Lower lobe of right lung (tissue), 2 donors: ENCODE results near the gene OPN1SW. TPM values are rescaled to one million over a fixed set of nuclear protein-coding genes. Genes with fewer than 3 reads are reported as not detected.

Experiments
- ATAC-seq, 2 donors: fragments of 200-7000 bp; cut with Tn5 transposase; one replicate each; pipeline ENCODE4 v1.9.1; 2020 to 2022; ENCODE audit warnings: mild to moderate bottlenecking in 2 of 2, moderate library complexity in 2 of 2
- DNase-seq: peaks from one replicate; pipeline ENCODE4 v3.0.0-alpha.2; 2020
- H3K27ac ChIP-seq: fragments of 200-600 bp; one replicate; pipeline ENCODE4 v1.8.0; 2022
- H3K27me3 ChIP-seq: fragments of 200-600 bp; one replicate; pipeline ENCODE4 v1.8.0; 2022; ENCODE audit warnings: low read depth
- H3K36me3 ChIP-seq: fragments of 200-600 bp; one replicate; pipeline ENCODE4 v1.8.0; 2022; ENCODE audit warnings: mild to moderate bottlenecking
- H3K4me1 ChIP-seq: fragments of 200-600 bp; one replicate; pipeline ENCODE4 v1.8.0; 2022
- H3K4me3 ChIP-seq: fragments of 200-600 bp; one replicate; pipeline ENCODE4 v1.8.0; 2022; ENCODE audit warnings: mild to moderate bottlenecking
- H3K9me3 ChIP-seq: fragments of 200-600 bp; one replicate; pipeline ENCODE4 v1.8.0; 2022
- intact Hi-C: fragments of 100-400 bp; cut with DNase I; formaldehyde crosslinking; loops from one replicate; pipeline ENCODE4 v1.11.0; 2022
- total RNA-seq: library from RNA; stranded (reverse); fragmentation: NEBNext Ultra II Directional; extraction: Animal tissue kit (Norgen Biotek cat#: 25700); gene quantifications from one replicate; pipeline ENCODE4 v1.2.1, GENCODE V29; 2021
- TF ChIP-seq, protein P1 (sequence below): fragments of 200-600 bp; IDR thresholded peaks from one replicate; pipeline ENCODE4 v1.8.0; 2022; ENCODE audit warnings: antibody characterized with exemption, mild to moderate bottlenecking
- donor health status: DM: no; HTN: yes; CAD: no; lungs with severe emphysema.

The OPN1SW gene
- total RNA-seq, 1 donor from 2014 or later = not detected

DNA sequence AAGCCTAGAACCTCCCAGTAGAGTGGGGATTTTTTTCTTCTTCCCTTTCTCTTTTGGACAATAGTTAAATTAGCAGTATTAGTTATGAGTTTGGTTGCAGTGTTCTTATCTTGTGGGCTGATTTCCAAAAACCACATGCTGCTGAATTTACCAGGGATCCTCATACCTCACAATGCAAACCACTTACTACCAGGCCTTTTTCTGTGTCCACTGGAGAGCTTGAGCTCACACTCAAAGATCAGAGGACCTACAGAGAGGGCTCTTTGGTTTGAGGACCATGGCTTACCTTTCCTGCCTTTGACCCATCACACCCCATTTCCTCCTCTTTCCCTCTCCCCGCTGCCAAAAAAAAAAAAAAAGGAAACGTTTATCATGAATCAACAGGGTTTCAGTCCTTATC, 5.4 kb downstream of the OPN1SW start:
- intact Hi-C loops = no loop called here
- TF ChIP-seq, protein P1, sequence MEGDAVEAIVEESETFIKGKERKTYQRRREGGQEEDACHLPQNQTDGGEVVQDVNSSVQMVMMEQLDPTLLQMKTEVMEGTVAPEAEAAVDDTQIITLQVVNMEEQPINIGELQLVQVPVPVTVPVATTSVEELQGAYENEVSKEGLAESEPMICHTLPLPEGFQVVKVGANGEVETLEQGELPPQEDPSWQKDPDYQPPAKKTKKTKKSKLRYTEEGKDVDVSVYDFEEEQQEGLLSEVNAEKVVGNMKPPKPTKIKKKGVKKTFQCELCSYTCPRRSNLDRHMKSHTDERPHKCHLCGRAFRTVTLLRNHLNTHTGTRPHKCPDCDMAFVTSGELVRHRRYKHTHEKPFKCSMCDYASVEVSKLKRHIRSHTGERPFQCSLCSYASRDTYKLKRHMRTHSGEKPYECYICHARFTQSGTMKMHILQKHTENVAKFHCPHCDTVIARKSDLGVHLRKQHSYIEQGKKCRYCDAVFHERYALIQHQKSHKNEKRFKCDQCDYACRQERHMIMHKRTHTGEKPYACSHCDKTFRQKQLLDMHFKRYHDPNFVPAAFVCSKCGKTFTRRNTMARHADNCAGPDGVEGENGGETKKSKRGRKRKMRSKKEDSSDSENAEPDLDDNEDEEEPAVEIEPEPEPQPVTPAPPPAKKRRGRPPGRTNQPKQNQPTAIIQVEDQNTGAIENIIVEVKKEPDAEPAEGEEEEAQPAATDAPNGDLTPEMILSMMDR = no peak
- H3K27me3 ChIP-seq = no peaks in the 10 kb centered on the region
- peaks cover 85% of the 10 kb centered on the region for H3K36me3 ChIP-seq
- ATAC-seq (peak; percentile 92 to 93), DNase-seq (no peak)
- no peak overlapping the region for H3K4me3 ChIP-seq
- peaks cover 6% of the 10 kb centered on the region for H3K4me1 ChIP-seq
- H3K9me3 ChIP-seq = no peaks in the 10 kb centered on the region
- no peak overlapping the region for H3K27ac ChIP-seq

DNA sequence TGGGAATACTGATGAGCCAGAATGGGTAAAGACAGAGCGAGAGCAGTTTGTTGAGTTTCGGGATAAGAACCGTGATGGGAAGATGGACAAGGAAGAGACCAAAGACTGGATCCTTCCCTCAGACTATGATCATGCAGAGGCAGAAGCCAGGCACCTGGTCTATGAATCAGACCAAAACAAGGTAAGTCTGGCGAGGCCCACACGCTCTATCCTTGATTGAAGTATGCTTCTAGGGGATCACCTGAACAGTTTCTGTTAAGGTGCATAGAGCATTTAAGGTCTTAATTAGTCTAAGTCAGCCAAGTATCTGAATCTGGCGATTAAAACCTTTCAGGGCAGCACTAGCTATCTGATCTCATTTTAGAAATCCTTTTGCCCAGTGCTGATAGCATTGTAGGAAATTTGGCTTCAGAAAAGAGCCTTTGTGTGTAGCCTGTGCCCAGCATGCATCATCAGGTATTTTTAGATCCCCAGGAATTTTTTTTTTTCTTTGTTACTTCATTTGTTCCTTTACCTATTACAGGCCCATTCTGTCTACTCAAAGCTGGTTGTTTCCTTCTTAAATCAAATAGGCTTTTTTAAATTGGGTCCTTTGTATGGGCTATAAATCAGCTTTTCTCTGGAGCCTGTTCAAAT, 8.0 kb downstream of the OPN1SW start:
- H3K9me3 ChIP-seq = no peaks in the 10 kb centered on the region
- intact Hi-C loops = no loop called here
- no peak overlapping the region for H3K27ac ChIP-seq
- H3K4me3 ChIP-seq = no peak overlapping the region
- no peak for DNase-seq
- TF ChIP-seq, protein P1 = no peak
- no peak for ATAC-seq
- peaks cover 96% of the 10 kb centered on the region for H3K36me3 ChIP-seq
- peaks cover 6% of the 10 kb centered on the region for H3K4me1 ChIP-seq
- H3K27me3 ChIP-seq = no peaks in the 10 kb centered on the region

DNA sequence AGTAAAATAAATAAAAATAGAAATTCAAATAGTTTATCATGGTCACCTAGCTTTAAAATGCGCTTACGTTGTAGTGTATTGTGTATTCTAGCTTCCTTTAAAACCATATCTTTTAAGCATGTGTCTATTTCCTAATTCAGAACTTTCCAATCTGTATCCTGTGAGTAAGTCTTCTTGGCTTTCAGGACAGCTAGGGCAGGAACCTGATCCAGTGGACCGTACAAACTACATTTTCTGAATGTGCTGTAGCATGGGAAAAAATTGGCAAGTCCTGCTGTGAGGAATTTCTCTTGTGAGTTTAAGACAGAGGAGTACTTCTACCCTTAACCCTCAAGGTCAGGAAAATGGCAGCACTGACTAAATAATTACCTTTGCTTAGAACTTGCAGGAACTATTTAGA, 12.1 kb downstream of the OPN1SW start:
- no peak for ATAC-seq
- no peak for DNase-seq
- no peak overlapping the region for H3K4me3 ChIP-seq
- TF ChIP-seq, protein P1 = no peak
- no peaks in the 10 kb centered on the region for H3K9me3 ChIP-seq
- intact Hi-C loops = no loop called here
- peaks cover 96% of the 10 kb centered on the region for H3K36me3 ChIP-seq
- H3K4me1 ChIP-seq = no peaks in the 10 kb centered on the region
- no peaks in the 10 kb centered on the region for H3K27me3 ChIP-seq
- H3K27ac ChIP-seq = no peak overlapping the region

DNA sequence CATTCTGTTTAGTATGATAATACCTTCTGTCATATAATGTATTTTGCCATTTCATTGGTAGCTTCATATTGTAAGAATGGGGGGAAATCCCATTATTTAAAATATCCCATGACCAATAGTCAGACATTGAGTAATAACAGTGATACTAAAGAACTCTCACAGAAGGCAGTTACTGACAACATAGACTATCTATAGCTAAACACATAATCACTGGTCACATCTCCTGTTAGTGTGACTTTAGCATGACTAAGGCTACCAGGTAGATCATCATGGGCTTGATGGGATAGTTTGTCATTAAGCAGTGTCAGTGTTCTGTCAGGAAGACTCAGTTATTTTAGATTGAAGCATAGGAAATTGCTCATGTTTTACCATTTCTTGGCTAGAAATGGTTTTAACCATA, 16.4 kb downstream of the OPN1SW start:
- TF ChIP-seq, protein P1 = no peak
- DNase-seq (no peak), ATAC-seq (no peak)
- peaks cover 86% of the 10 kb centered on the region for H3K36me3 ChIP-seq
- intact Hi-C loops = no loop called here
- no peak overlapping the region for H3K4me3 ChIP-seq
- no peaks in the 10 kb centered on the region for H3K27me3 ChIP-seq
- H3K4me1 ChIP-seq = peaks cover 10% of the 10 kb centered on the region
- H3K9me3 ChIP-seq = no peaks in the 10 kb centered on the region
- H3K27ac ChIP-seq = no peak overlapping the region

DNA sequence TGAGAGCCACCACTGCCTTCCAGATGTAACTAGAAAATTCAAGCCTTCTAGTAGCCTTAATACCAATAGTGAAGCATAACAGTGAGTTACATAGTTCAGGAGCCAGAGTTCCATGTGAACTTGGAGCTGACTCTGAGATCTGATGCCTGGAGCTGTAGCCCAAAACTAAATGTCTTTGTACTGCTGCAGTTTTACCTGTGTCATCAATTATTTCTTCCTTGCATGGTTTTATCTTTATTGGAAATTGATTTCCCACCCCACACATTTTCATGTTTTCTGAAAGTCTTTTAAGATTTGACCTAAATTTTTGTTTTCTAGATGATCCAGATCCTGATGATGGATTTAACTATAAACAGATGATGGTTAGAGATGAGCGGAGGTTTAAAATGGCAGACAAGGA, 17.0 kb downstream of the OPN1SW start:
- H3K9me3 ChIP-seq = no peaks in the 10 kb centered on the region
- no peak overlapping the region for H3K4me3 ChIP-seq
- H3K4me1 ChIP-seq = peaks cover 10% of the 10 kb centered on the region
- ATAC-seq (no peak), DNase-seq (no peak)
- intact Hi-C loops = no loop called here
- no peak overlapping the region for H3K27ac ChIP-seq
- TF ChIP-seq, protein P1 = no peak
- peaks cover 86% of the 10 kb centered on the region for H3K36me3 ChIP-seq
- H3K27me3 ChIP-seq = no peaks in the 10 kb centered on the region
